ENCODE measurements around the gene MBNL1.
"Not testable (repeated sequence)": the region's sequence is repeated elsewhere in the genome, so short reads cannot be mapped to it uniquely, and the experiment has no call there.

The MBNL1 gene

GRCh38 chr3:152321955-152322377, 53.2 kb downstream of the MBNL1 start:
- DNase-seq, result no peak

GRCh38 chr3:152322756-152323155, 54.0 kb downstream of the MBNL1 start:
- DNase-seq, result no peak

GRCh38 chr3:152323834-152324233, 55.1 kb downstream of the MBNL1 start:
- DNase-seq, result no peak

GRCh38 chr3:152325136-152325535, 56.4 kb downstream of the MBNL1 start:
- DNase-seq, result no peak

GRCh38 chr3:152327203-152327602, 58.5 kb downstream of the MBNL1 start:
- no peak for DNase-seq

GRCh38 chr3:152328841-152329240, 60.1 kb downstream of the MBNL1 start:
- no peak for DNase-seq

- DNase-seq, result no peak
Observed at GRCh38 chr3:152330559-152330958, 61.8 kb downstream of the MBNL1 start.

- no peak for DNase-seq
Observed at GRCh38 chr3:152331018-152331541, 62.4 kb downstream of the MBNL1 start.

- DNase-seq, result no peak
Observed at GRCh38 chr3:152331998-152332397, 63.3 kb downstream of the MBNL1 start.

GRCh38 chr3:152333928-152334327, 65.2 kb downstream of the MBNL1 start:
- DNase-seq, result no peak

GRCh38 chr3:152334761-152335160, 66.0 kb downstream of the MBNL1 start:
- DNase-seq, result no peak

GRCh38 chr3:152335273-152335672, 66.5 kb downstream of the MBNL1 start:
- no peak for DNase-seq

GRCh38 chr3:152337337-152337736, 68.6 kb downstream of the MBNL1 start:
- DNase-seq, result not testable (repeated sequence)

GRCh38 chr3:152338159-152338720, 69.5 kb downstream of the MBNL1 start:
- DNase-seq, result no peak

- no peak for DNase-seq
Observed at GRCh38 chr3:152339881-152340505, 71.3 kb downstream of the MBNL1 start.

GRCh38 chr3:152345233-152345632, 76.5 kb downstream of the MBNL1 start:
- DNase-seq, result no peak

- DNase-seq, result no peak
Observed at GRCh38 chr3:152346058-152346457, 77.3 kb downstream of the MBNL1 start.

- no peak for DNase-seq
Observed at GRCh38 chr3:152346740-152347139, 78.0 kb downstream of the MBNL1 start.

- DNase-seq, result no peak
Observed at GRCh38 chr3:152348436-152349177, 79.9 kb downstream of the MBNL1 start.

GRCh38 chr3:152349392-152349791, 80.7 kb downstream of the MBNL1 start:
- no peak for DNase-seq

- no peak for DNase-seq
Observed at GRCh38 chr3:152350139-152350538, 81.4 kb downstream of the MBNL1 start.

- no peak for DNase-seq
Observed at GRCh38 chr3:152350776-152351175, 82.0 kb downstream of the MBNL1 start.

GRCh38 chr3:152352554-152352953, 83.8 kb downstream of the MBNL1 start:
- DNase-seq, result no peak

- no peak for DNase-seq
Observed at GRCh38 chr3:152353578-152353977, 84.8 kb downstream of the MBNL1 start.
